B cell (primary cell): ENCODE data around the gene PMM1.

ENCODE experiments used
- CTCF ChIP-seq: fragments of 200-600 bp; IDR thresholded peaks from one replicate; pipeline ENCODE4 v1.8.0; 2022; ENCODE audit warnings: antibody characterized with exemption, mild to moderate bottlenecking
- EZH2 ChIP-seq: IDR thresholded peaks from 2 replicates; pipeline ENCODE4 v1.6.1; 2012; ENCODE audit warnings: borderline replicate concordance, low read depth, mild to moderate bottlenecking, moderate library complexity, low read length; ENCODE audit not compliant: insufficient read depth, poor library complexity, severe bottlenecking

- no peak for TF ChIP-seq CTCF
- TF ChIP-seq EZH2 = no peak
These were observed 49.1 kb upstream of the PMM1 start for GRCh38 chr22:41638748-41639147.
